ENCODE data around the gene MXD1. TPM values are rescaled to one million over a fixed set of nuclear protein-coding genes. Genes with fewer than 3 reads are reported as not detected.

The MXD1 gene
- total RNA-seq, 4 donors from 2014 or later: 7.2 to 16.6 (median 8.8) TPM

DNA sequence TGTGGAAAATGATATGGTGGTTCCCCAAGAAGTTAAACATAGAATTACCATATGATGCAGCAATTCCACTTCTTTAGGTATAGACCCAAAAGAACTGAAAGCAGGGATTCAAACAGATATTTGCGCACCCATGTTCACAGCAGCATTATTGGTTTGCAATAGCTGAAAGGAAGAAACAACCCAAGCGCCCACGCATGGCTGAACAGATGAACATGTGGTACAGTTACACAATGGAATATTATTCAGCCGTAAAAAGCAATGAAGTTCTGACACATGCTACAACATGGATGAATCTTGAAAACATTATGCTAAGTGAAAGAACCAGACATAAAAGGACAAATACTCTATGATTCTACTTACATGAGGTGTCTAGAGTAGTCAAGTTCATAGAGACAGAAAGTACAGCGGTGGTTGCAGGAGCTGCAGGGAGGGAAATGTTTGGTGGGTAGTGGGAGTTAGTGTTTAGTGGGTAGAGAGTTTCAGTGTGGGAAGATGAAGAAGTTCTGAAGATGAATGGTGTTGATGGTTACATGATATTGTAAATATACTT lies 73.3 kb downstream of the MXD1 start:
- no peak for TF ChIP-seq CTCF (IDR thresholded peaks at IDR 0.05; ENCODE audit: low read depth)

- no peak for TF ChIP-seq CTCF (IDR thresholded peaks at IDR 0.05; ENCODE audit: low read depth)
Observed at GRCh38 chr2:69989009-69989408, 74.1 kb downstream of the MXD1 start.

GRCh38 chr2:69989441-69990105 lies 74.7 kb downstream of the MXD1 start:
- no peak for TF ChIP-seq CTCF (IDR thresholded peaks at IDR 0.05; ENCODE audit: low read depth)

Small RNA genes within 50 kb of the gene (small RNA-seq; reads per million reads assigned to genes)
- not detected for gene RPL23AP92

Other genes starting within 250 kb of the MXD1 start
- 100 to 1,000 TPM in 1 of 4 donors, 10 to 100 TPM in 3; 47.5 to 102 (median 71.0) TPM for gene ANXA4, start 173.0 kb upstream of the MXD1 start, total RNA-seq
- 10 to 100 TPM; 17.4 to 30.2 (median 20.6) TPM for gene GMCL1, start 85.4 kb upstream of the MXD1 start, total RNA-seq
- 100 to 1,000 TPM in 2 of 4 donors, 10 to 100 TPM in 2; 66.7 to 125 (median 86.0) TPM for gene SNRNP27, start 21.2 kb upstream of the MXD1 start, total RNA-seq
- 1 to 10 TPM in 3 of 4 donors, under 1 TPM in 1; 0.98 to 3.5 (median 2.1) TPM for gene ASPRV1, start 46.5 kb downstream of the MXD1 start, total RNA-seq
- 100 to 1,000 TPM; 198 to 324 (median 244) TPM for gene PCBP1, start 172.4 kb downstream of the MXD1 start, total RNA-seq

Measured in subcutaneous adipose tissue (tissue), 4 donors.